Putamen (tissue), 1 donor: ENCODE measurements around the gene ARID3A.
"Not testable (repeated sequence)": the region's sequence is repeated elsewhere in the genome, so short reads cannot be mapped to it uniquely, and the experiment has no call there.

Source experiments
- DNase-seq: peaks from one replicate; pipeline ENCODE4 v3.0.0-alpha.2; 2016; ENCODE audit warnings: low spot score

ARID3A gene

GRCh38 chr19:925526-926322 lies at the start of gene ARID3A:
Gene ARID3A, plus strand, starts transcription at chr19:926035. Its CDS starts 3,494 bp downstream, at chr19:929529.
- peak; percentile 61 for DNase-seq

- DNase-seq = no peak
These were observed 49.7 kb upstream of the ARID3A start for GRCh38 chr19:876089-876488.

GRCh38 chr19:876780-877314 lies 49.0 kb upstream of the ARID3A start:
- DNase-seq = no peak

GRCh38 chr19:877992-878660 lies 47.7 kb upstream of the ARID3A start:
- DNase-seq = not testable (repeated sequence)

- not testable (repeated sequence) for DNase-seq
These were observed 46.9 kb upstream of the ARID3A start for GRCh38 chr19:878751-879561.

- DNase-seq = no peak
These were observed 46.0 kb upstream of the ARID3A start for GRCh38 chr19:879711-880438.

- DNase-seq = no peak
These were observed 44.3 kb upstream of the ARID3A start for GRCh38 chr19:881385-882071.

GRCh38 chr19:882871-883497 lies 42.9 kb upstream of the ARID3A start:
- no peak for DNase-seq

- DNase-seq = no peak
These were observed 42.1 kb upstream of the ARID3A start for GRCh38 chr19:883661-884211.

- no peak for DNase-seq
These were observed 41.2 kb upstream of the ARID3A start for GRCh38 chr19:884420-885211.

GRCh38 chr19:885536-886224 lies 40.2 kb upstream of the ARID3A start:
- DNase-seq = no peak

GRCh38 chr19:887072-887471 lies 38.8 kb upstream of the ARID3A start:
- no peak for DNase-seq

- DNase-seq = no peak
These were observed 38.2 kb upstream of the ARID3A start for GRCh38 chr19:887599-887998.

- DNase-seq = no peak
These were observed 37.1 kb upstream of the ARID3A start for GRCh38 chr19:888581-889385.

- no peak for DNase-seq
These were observed 36.1 kb upstream of the ARID3A start for GRCh38 chr19:889662-890295.

GRCh38 chr19:890831-891230 lies 35.0 kb upstream of the ARID3A start:
- DNase-seq = no peak

- not testable (repeated sequence) for DNase-seq
These were observed 34.2 kb upstream of the ARID3A start for GRCh38 chr19:891421-892200.
